GM13976 (cell line): ENCODE results near the gene GBP3.
"Not testable (repeated sequence)": the region's sequence is repeated elsewhere in the genome, so short reads cannot be mapped to it uniquely, and the experiment has no call there.

Source experiments
- DNase-seq: peaks from one replicate; pipeline ENCODE4 v3.0.0; 2012; ENCODE audit warnings: low spot score
- CTCF ChIP-seq: IDR thresholded peaks from 2 replicates; pipeline ENCODE4 v1.5.1; 2012; ENCODE audit warnings: borderline replicate concordance, mild to moderate bottlenecking; ENCODE audit not compliant: insufficient read depth; ENCODE audit errors: extremely low read depth, missing control alignments, control extremely low read depth
- in situ Hi-C: fragments of 300-500 bp; cut with MboI; formaldehyde crosslinking; loops from one replicate; pipeline ENCODE4 v1.12.0; 2022; ENCODE audit warnings: low sequenced_read_pairs, mixed read lengths, inconsistent platforms; ENCODE audit not compliant: unreplicated experiment

Gene GBP3

GRCh38 chr1:89063094-89063493 is 40.4 kb upstream of the GBP3 start:
- no peak for DNase-seq
- no peak for TF ChIP-seq CTCF
- in situ Hi-C loops, result no loop called here

GRCh38 chr1:89060091-89060490 is 37.4 kb upstream of the GBP3 start:
- no peak for TF ChIP-seq CTCF
- no peak for DNase-seq
- in situ Hi-C loops, result no loop called here

GRCh38 chr1:89051955-89052312 is 29.3 kb upstream of the GBP3 start:
- no peak for DNase-seq
- in situ Hi-C loops, result no loop called here
- TF ChIP-seq CTCF, result no peak

- TF ChIP-seq CTCF, result no peak
- DNase-seq, result no peak
- in situ Hi-C loops, result no loop called here
These were observed 28.8 kb upstream of the GBP3 start for GRCh38 chr1:89051300-89051954.

GRCh38 chr1:89050649-89051033 is 28.0 kb upstream of the GBP3 start:
- no peak for DNase-seq
- TF ChIP-seq CTCF, result no peak
- in situ Hi-C loops, result no loop called here

GRCh38 chr1:89049901-89050648 is 27.4 kb upstream of the GBP3 start:
- DNase-seq, in situ Hi-C loops: not testable (repeated sequence)

GRCh38 chr1:89049187-89049586 is 26.5 kb upstream of the GBP3 start:
- DNase-seq, in situ Hi-C loops: not testable (repeated sequence)
